Trophoblast cell (in vitro differentiated cells and primary cell): ENCODE results near the gene ZNF410.
"Not testable (repeated sequence)": the region's sequence is repeated elsewhere in the genome, so short reads cannot be mapped to it uniquely, and the experiment has no call there.

Experiments
- DNase-seq, 2 donors: peaks; one replicate each; pipeline ENCODE4 v3.0.0-alpha.2; 2016
- H2AFZ ChIP-seq: 2 replicates; pipeline ENCODE4 v1.6.1; 2013; ENCODE audit warnings: low read length, moderate library complexity, mild to moderate bottlenecking; ENCODE audit not compliant: insufficient read depth, poor library complexity
- H2AK5ac ChIP-seq: 2 replicates; pipeline ENCODE4 v1.6.1; 2013; ENCODE audit warnings: mild to moderate bottlenecking, low read length
- H2BK120ac ChIP-seq: 2 replicates; pipeline ENCODE4 v1.6.1; 2013; ENCODE audit warnings: low read length, mild to moderate bottlenecking, moderate library complexity; ENCODE audit not compliant: insufficient read depth, poor library complexity
- H2BK12ac ChIP-seq: 2 replicates; pipeline ENCODE4 v1.6.1; 2013; ENCODE audit warnings: mild to moderate bottlenecking, low read length, moderate library complexity
- H2BK5ac ChIP-seq: 2 replicates; pipeline ENCODE4 v1.6.1; 2013; ENCODE audit warnings: low read length, low read depth, moderate library complexity, mild to moderate bottlenecking; ENCODE audit not compliant: poor library complexity
- H3K14ac ChIP-seq: 2 replicates; pipeline ENCODE4 v1.6.1; 2013; ENCODE audit warnings: mild to moderate bottlenecking, low read length
- H3K18ac ChIP-seq: 2 replicates; pipeline ENCODE4 v1.6.1; 2013; ENCODE audit warnings: mild to moderate bottlenecking, low read length
- H3K23ac ChIP-seq: 2 replicates; pipeline ENCODE4 v1.6.1; 2013; ENCODE audit warnings: low read length
- H3K27ac ChIP-seq: 2 replicates; pipeline ENCODE4 v1.5.1; 2013; ENCODE audit warnings: low read depth, mild to moderate bottlenecking, inconsistent platforms, low read length, moderate library complexity
- H3K27me3 ChIP-seq: 2 replicates; pipeline ENCODE4 v1.6.1; 2013; ENCODE audit warnings: inconsistent platforms, mild to moderate bottlenecking, low read length, moderate library complexity; ENCODE audit not compliant: insufficient read depth
- H3K36me3 ChIP-seq, 2 experiments: 1 replicate in 1 of 2; 2 replicates in 1 of 2; pipeline ENCODE4 v1.6.1; 2013; ENCODE audit warnings: low read length in 2 of 2, mild to moderate bottlenecking in 2 of 2, moderate library complexity in 1 of 2; ENCODE audit not compliant: insufficient read depth in 2 of 2, control insufficient read depth in 1 of 2
- H3K4ac ChIP-seq: 2 replicates; pipeline ENCODE4 v1.6.1; 2013; ENCODE audit warnings: low read depth, mild to moderate bottlenecking, low read length, moderate library complexity
- H3K4me1 ChIP-seq, 2 experiments: 1 replicate in 1 of 2; 2 replicates in 1 of 2; pipeline ENCODE4 v1.6.1; 2013; ENCODE audit warnings: low read length in 2 of 2, mild to moderate bottlenecking in 2 of 2, moderate library complexity in 1 of 2; ENCODE audit not compliant: insufficient read depth in 2 of 2, control insufficient read depth in 1 of 2
- H3K4me2 ChIP-seq: 2 replicates; pipeline ENCODE4 v1.6.1; 2013; ENCODE audit warnings: inconsistent platforms, mild to moderate bottlenecking, low read length, moderate library complexity
- H3K4me3 ChIP-seq: 2 replicates; pipeline ENCODE4 v1.5.1; 2013; ENCODE audit warnings: mild to moderate bottlenecking, low read depth, low read length, inconsistent platforms
- H3K79me1 ChIP-seq: one replicate; pipeline ENCODE4 v1.6.1; 2013; ENCODE audit warnings: low read length
- H3K79me2 ChIP-seq: 2 replicates; pipeline ENCODE4 v1.6.1; 2013; ENCODE audit warnings: low read length, mild to moderate bottlenecking; ENCODE audit not compliant: control insufficient read depth, insufficient read depth, poor library complexity
- H3K9ac ChIP-seq: 2 replicates; pipeline ENCODE4 v1.6.1; 2013; ENCODE audit warnings: mild to moderate bottlenecking, low read length
- H3K9me3 ChIP-seq: 2 replicates; pipeline ENCODE4 v1.6.1; 2013; ENCODE audit warnings: low read depth, mild to moderate bottlenecking, control low read depth, inconsistent platforms, low read length; ENCODE audit not compliant: insufficient read depth
- H4K12ac ChIP-seq: 2 replicates; pipeline ENCODE4 v1.6.1; 2013; ENCODE audit warnings: low read depth, mild to moderate bottlenecking, low read length, moderate library complexity
- H4K8ac ChIP-seq: 2 replicates; pipeline ENCODE4 v1.6.1; 2013; ENCODE audit warnings: low read depth, mild to moderate bottlenecking, low read length, moderate library complexity
- H4K91ac ChIP-seq: one replicate; pipeline ENCODE4 v1.6.1; 2013; ENCODE audit warnings: low read depth, mild to moderate bottlenecking, low read length, moderate library complexity
- WGBS: extraction: QIAGEN DNeasy Blood & Tissue Kit; methylation state at CpG from one replicate; pipeline ENCODE4 v1.1.7; 2013; ENCODE audit warnings: missing lambda C conversion rate; ENCODE audit not compliant: insufficient read length, insufficient coverage; ENCODE audit errors: extremely low coverage; 5-methylcytosine and 5-hydroxymethylcytosine counted together

ZNF410 gene

DNA sequence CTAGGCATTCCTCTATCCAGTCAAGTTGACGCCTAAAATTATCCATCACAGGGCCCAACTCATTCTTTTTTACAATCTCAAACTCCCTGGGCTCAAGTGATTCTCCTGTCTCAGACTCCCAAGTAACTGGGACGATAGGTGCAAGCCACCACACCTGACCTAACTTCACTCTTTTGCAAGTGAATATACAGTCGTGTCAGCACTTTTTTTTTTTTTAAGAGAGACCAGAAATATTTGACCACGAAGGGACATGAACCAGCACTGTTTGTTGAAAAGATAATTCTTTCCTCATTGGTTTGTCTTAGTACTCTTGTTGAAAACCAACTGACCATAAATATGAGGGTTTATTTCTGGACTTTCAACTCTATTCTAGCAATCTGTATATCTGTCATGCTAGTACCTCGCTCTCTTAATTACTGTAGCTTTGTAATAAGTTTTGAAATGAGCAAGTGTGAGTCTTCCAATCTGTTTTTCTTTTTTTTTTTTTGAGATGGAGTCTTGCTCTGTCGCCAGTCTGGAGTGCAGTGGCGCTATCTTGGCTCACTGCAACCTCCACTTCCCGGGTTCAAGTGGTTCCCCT is 21.0 kb upstream of the ZNF410 start:
- Histone ChIP-seq H2BK12ac (no peak overlapping the region), H4K91ac (no peak overlapping the region), H4K8ac (no peak overlapping the region), H2BK5ac (no peak overlapping the region), H3K23ac (no peak overlapping the region), H3K79me1 (no peaks in the 10 kb centered on the region), H3K36me3 (peaks cover 4 to 5% of the 10 kb centered on the region in 2 experiments), H2AFZ (no peak overlapping the region), H3K4ac (no peak overlapping the region), H2AK5ac (no peak overlapping the region), H3K4me2 (no peak overlapping the region), H3K27ac (no peak overlapping the region), H3K9ac (no peak overlapping the region), H3K9me3 (no peaks in the 10 kb centered on the region), H4K12ac (no peak overlapping the region), H3K79me2 (no peaks in the 10 kb centered on the region), H3K4me1 (no peaks in the 10 kb centered on the region), H3K4me3 (no peak overlapping the region), H3K18ac (no peak overlapping the region), H2BK120ac (no peak overlapping the region), H3K14ac (no peak overlapping the region), H3K27me3 (no peaks in the 10 kb centered on the region)
- DNase-seq: no peak
- WGBS: no CpG with 5 or more reads among the region's 8 CpGs

DNA sequence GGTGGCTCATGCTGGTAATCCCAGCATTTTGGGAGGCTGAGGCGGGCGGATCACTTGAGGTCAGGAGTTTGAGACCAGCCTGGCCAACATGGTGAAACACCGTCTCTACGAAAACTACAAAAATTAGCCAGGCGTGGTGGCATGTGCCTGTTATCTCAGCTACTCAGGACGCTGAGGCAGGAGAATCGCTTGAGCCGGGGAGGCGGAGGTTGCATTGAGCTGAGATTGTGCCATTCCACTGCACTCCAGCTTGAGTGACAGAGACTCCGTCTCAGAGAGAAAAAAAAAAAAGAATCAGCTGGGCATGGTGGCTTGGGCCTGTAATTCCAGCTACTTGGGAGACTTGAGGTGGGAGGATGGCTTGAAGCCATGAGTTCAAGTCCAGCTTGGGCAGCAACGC is 16.9 kb upstream of the ZNF410 start:
- H3K79me2 ChIP-seq, H2BK120ac ChIP-seq, H3K36me3 ChIP-seq, H4K91ac ChIP-seq, H3K4me1 ChIP-seq, H2BK12ac ChIP-seq, H3K23ac ChIP-seq, H3K9ac ChIP-seq, H2AK5ac ChIP-seq, H3K79me1 ChIP-seq, H2BK5ac ChIP-seq, H4K8ac ChIP-seq, H3K4me3 ChIP-seq, H3K4me2 ChIP-seq, H3K18ac ChIP-seq, H4K12ac ChIP-seq, H3K4ac ChIP-seq, H3K9me3 ChIP-seq, H3K14ac ChIP-seq, H3K27ac ChIP-seq, H3K27me3 ChIP-seq, H2AFZ ChIP-seq: not testable (repeated sequence)
- peak in 1 of 2 donors; percentile 28 for DNase-seq
- WGBS: no CpG with 5 or more reads among the region's 11 CpGs

DNA sequence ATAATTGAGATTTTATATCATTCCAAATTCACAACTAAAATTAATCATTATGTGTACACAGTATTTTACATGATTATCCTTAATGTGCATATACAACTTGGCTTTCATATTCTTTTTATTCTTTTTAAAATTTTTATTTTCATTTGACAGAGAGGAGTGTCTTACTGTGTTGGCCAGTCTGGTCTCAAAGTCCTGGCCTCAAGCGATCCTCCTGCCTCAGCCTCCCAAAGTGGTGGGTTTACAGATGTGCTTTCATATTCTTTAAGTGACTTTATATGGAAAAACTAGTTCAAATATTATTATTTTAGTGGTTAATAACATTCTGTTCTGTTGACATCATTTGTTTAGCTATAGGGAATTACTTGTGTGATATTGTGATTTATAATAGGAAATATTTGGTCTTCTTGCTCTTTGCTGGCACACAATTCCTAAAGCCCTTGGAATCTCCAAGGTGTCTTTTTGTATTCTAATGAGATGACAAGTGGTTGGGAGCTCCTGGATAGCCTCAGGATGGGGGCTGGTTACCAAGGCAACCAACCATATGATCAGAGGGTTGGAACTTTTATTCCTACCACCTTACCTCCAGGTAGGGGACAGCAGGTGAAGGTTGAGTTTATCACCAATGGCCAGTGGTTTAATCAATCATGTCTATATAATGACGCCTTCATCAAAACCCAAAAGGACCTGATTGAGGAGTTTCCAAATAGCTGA is 16.0 kb upstream of the ZNF410 start:
- no peak overlapping the region for H3K18ac ChIP-seq
- H3K4me2 ChIP-seq: no peak overlapping the region
- no peak overlapping the region for H3K4ac ChIP-seq
- no peak overlapping the region for H2BK12ac ChIP-seq
- H3K4me1 ChIP-seq: no peaks in the 10 kb centered on the region
- no peak overlapping the region for H3K27ac ChIP-seq
- H3K9me3 ChIP-seq: no peaks in the 10 kb centered on the region
- WGBS: no CpG with 5 or more reads among the region's 2 CpGs
- no peak overlapping the region for H4K12ac ChIP-seq
- DNase-seq: no peak
- no peaks in the 10 kb centered on the region for H3K27me3 ChIP-seq
- no peak overlapping the region for H4K8ac ChIP-seq
- H3K9ac ChIP-seq: no peak overlapping the region
- H2AK5ac ChIP-seq: no peak overlapping the region
- no peak overlapping the region for H3K4me3 ChIP-seq
- no peak overlapping the region for H3K14ac ChIP-seq
- no peak overlapping the region for H4K91ac ChIP-seq
- no peak overlapping the region for H2BK5ac ChIP-seq
- H2BK120ac ChIP-seq: no peak overlapping the region
- H2AFZ ChIP-seq: no peak overlapping the region
- no peak overlapping the region for H3K23ac ChIP-seq
- H3K79me1 ChIP-seq: no peaks in the 10 kb centered on the region
- H3K36me3 ChIP-seq: peaks cover 0 to 3% of the 10 kb centered on the region in 2 experiments
- no peaks in the 10 kb centered on the region for H3K79me2 ChIP-seq

DNA sequence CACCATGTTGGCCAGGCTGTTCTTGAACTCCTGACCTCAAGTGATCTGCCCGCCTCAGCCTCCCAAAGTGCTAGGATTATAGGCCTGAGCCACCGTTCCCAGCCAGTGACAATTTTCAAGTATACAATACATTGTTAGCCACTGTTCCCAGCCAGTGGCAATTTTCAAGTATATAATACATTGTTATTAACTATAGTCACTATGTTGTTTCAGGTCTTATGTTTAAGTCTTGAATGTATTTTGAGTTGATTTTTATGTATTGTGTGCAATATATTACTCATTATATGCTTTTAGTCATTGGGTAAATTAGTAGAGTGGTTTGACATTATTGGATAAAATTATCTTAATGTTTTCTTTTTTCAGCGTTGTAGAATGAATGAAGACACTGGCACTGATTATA is 13.0 kb upstream of the ZNF410 start:
- Histone ChIP-seq H3K4me3 (no peak overlapping the region), H3K79me1 (no peaks in the 10 kb centered on the region), H3K36me3 (peaks cover 0 to 3% of the 10 kb centered on the region in 2 experiments), H3K9ac (no peak overlapping the region), H2AFZ (no peak overlapping the region), H3K27ac (no peak overlapping the region), H2BK120ac (no peak overlapping the region), H2BK5ac (no peak overlapping the region), H3K4me1 (no peaks in the 10 kb centered on the region), H3K79me2 (no peaks in the 10 kb centered on the region), H3K27me3 (no peaks in the 10 kb centered on the region), H3K14ac (no peak overlapping the region), H4K12ac (no peak overlapping the region), H4K8ac (no peak overlapping the region), H2AK5ac (no peak overlapping the region), H3K4ac (no peak overlapping the region), H3K18ac (no peak overlapping the region), H2BK12ac (no peak overlapping the region), H3K4me2 (no peak overlapping the region), H3K9me3 (no peaks in the 10 kb centered on the region), H3K23ac (no peak overlapping the region), H4K91ac (no peak overlapping the region)
- WGBS: no CpG with 5 or more reads among the region's 3 CpGs
- DNase-seq: no peak
